CD4-positive, alpha-beta T cell treated with Interleukin-17A for 1 hour (primary cell): ENCODE data around the gene TRIO.

ENCODE experiments used
- DNase-seq: peaks from one replicate; pipeline ENCODE4 v3.0.0-alpha.2; 2020

Gene TRIO

GRCh38 chr5:14405267-14405666 is 262.1 kb downstream of the TRIO start:
- no peak for DNase-seq

GRCh38 chr5:14405706-14406553 is 262.8 kb downstream of the TRIO start:
- DNase-seq = no peak

GRCh38 chr5:14406554-14406849 is 263.4 kb downstream of the TRIO start:
- no peak for DNase-seq

DNA sequence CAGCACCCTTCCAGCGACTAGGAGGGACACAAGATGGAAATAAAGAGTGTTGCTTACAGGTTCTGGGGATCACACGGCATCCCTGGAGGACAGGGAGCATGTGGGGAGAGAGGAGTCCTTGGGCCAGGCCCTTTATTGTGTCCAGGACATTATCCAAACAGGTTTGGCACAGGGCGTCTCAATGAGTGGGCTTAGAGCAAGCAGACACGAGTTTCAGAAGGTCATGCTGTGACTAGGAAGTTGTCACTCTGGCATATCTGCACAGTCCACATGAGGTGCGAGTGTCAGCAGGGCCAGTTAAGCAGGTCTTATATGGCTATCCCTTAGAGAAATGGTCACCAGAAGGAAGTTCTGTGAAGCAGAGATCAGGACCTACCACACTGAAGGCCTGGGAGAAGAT is 263.9 kb downstream of the TRIO start:
- DNase-seq = no peak

GRCh38 chr5:14407746-14408175 is 264.6 kb downstream of the TRIO start:
- no peak for DNase-seq

DNA sequence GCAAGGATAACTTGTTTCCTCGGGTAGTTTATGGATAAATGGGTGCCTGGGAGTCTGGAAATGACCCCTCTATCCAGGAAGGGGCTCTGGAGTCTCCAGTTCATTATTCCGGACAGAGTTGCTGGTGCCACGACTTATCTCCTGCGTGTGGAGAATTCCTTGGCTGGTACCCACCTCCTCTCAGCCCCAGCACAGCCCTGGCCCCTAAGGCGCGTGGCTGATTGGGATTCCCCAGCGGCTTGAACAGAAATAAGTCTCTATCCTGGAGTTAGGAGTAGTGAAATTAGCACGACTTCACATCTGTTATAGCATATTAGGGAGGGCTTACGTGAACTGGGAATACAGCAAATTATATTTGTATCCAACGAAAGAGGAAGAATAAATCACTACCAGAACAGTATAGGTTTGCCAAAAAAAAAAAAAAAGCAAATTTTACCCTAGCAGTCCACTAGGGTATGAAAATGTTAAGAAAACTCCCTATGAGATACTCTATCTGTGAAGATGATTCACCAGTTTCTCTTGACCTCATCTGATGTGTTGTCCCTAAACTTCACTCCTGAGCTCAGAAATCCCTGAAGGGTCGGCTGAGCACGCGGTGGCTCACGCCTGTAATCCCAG is 265.9 kb downstream of the TRIO start:
- DNase-seq = no peak

DNA sequence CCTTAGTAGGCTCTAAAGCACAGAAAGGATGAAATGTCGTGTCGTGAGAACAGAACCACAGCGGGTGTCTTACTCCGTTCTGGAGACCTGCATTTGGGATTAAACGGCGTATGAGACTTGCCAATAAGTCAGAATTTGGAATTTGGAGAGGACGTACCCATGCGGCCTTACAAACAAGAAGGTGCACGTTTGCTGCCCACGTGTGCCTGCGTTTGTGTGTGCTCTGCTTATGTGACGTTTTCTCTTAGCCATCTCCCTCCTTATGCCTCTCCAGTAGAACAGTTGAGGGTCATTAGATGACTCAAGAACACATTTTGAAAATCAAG is 266.9 kb downstream of the TRIO start:
- DNase-seq = no peak

DNA sequence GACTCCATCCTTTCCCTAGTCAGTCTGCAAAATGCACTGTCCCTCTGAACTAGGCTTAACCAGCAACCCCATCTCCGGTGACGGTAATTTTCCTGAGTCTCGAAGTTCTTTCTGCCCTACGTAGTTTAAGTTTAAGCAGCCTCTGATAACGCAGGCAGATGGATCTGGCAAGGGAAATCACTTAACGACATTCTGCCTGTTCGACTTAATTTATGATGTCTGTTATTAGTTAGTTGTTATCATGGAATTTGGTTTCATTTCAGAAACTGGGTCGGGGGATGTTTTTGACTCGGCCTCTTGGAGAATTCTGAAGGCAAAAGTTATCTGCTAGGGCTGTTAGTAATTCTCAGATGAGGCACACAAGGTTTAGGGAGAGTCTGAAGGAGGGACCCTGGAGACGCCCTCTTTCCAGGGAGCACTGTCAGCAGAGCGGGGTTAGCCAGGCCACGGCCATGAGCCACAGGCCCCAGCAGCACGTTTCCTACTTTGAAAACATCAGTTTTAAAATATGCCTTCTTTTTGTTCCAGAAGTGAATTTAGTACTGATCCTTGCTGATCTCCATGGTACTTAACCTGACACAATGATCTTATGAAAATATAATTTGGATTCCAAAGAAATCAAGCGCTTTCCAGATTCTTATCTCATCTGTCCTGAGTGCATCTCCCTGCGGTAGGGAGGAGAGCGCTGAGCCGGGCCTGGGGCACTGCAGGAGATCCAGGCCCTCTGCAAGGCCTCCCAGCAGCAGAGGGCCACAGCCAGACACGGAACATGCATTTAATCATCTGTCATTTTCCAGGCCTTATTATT is 267.5 kb downstream of the TRIO start:
- no peak for DNase-seq

- DNase-seq = no peak
Measured at GRCh38 chr5:14411216-14411615, 268.1 kb downstream of the TRIO start.

GRCh38 chr5:14413331-14413750 is 270.2 kb downstream of the TRIO start:
- peak; percentile 61 for DNase-seq

DNA sequence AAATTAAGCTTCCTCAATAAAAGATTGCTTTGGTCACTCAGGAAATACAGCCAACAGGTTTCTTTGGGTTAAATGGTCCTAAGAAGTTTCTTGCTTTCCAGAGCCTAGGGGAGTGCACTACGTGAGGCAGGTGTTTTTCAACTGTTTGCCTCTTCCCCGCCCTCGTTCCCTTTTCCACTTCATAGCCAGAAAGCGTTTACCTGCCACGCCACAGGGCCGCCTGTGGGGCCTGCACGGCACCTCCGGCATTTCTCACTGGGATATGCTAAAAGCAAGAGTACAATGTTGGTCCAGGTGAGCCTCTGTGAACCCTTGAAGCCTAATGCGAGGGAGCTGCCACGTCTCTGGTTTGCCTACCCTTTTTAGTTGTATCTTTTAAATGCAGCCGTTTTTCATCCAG is 270.9 kb downstream of the TRIO start:
- peak; percentile 13 for DNase-seq

DNA sequence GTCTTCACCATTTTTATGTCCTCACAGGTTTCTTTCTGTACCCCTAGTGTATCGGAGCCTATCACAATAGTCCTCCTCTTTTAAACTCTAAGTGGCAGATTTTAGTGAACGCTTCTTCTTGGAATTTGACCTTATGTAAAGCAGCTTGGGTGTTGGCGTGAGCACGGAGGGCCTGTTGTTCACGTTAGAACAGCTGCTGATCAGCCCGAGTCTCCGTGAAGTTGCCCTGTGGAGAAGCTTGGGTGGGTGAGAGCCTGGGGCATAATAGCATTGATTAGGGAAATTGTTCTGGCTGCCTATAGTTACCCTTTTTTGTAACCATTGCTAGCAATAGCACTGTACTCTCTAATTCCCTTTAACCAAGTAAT is 271.5 kb downstream of the TRIO start:
- peak; percentile 9 for DNase-seq

DNA sequence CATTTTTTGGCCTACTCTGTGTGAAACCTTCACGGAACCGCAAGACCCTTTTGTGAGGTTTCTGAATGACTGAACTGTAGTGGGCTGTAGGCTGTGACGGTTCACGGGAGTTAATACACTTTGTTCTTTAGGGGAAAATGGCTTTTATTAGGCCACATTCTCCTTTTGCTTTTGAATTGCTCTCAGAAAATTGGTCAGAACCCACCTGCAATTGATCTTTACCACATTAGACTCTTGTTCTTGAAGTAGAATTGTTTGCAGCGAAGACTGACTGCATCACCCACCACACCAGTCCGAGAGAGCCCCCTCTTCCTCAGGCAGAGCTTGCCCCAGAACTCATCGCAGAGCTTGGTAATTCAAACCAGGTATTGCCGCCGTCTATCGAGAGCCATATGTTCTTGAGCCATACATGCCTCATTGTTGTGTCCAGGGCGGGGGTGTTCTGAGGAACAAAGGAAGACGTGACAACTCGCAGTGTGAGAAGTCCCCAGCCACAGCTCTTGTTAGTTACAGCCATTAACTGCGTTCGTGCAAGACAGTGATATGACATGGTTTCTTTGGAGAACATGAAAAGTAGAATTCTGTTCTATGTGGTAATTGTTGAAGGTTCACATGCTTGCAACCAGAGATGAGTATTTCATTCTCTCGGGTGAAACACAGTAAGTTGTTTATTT is 272.0 kb downstream of the TRIO start:
- DNase-seq = peak; percentile 25

DNA sequence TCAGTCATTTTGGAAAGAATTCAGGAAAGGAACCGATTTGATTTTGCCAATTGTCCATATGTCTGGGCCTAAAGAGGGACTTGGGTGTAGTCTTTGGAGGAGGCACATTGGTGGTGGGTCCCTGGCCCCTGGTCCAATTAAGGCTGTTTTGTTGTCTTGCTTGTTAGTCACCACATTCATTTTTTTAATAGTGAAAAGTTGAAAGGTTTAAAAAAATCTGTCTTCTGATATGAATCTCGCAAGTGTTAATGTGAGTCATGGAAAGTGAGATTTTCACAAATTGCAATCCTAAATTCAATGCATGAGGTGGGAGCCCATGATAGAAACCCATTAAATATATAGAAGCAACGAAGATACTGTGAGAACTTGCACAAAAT is 272.5 kb downstream of the TRIO start:
- DNase-seq = peak; percentile 5

- no peak for DNase-seq
Measured at GRCh38 chr5:14416621-14417275, 273.6 kb downstream of the TRIO start.

GRCh38 chr5:14417276-14417730 is 274.2 kb downstream of the TRIO start:
- DNase-seq = no peak

GRCh38 chr5:14417792-14418765 is 274.9 kb downstream of the TRIO start:
- no peak for DNase-seq

DNA sequence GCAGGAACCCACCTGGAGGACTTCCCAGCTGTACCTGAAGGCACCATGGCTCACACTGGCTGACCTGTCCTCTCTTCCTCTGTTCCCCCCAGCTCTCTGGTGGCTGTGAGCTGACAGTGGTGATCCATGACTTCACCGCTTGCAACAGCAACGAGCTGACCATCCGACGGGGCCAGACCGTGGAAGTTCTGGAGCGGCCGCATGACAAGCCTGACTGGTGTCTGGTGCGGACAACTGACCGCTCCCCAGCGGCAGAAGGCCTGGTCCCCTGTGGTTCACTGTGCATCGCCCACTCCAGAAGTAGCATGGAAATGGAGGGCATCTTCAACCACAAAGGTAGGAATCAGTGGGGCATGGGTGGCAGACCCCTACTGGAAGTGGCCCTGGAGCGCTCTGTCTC is 276.5 kb downstream of the TRIO start:
- DNase-seq = no peak

DNA sequence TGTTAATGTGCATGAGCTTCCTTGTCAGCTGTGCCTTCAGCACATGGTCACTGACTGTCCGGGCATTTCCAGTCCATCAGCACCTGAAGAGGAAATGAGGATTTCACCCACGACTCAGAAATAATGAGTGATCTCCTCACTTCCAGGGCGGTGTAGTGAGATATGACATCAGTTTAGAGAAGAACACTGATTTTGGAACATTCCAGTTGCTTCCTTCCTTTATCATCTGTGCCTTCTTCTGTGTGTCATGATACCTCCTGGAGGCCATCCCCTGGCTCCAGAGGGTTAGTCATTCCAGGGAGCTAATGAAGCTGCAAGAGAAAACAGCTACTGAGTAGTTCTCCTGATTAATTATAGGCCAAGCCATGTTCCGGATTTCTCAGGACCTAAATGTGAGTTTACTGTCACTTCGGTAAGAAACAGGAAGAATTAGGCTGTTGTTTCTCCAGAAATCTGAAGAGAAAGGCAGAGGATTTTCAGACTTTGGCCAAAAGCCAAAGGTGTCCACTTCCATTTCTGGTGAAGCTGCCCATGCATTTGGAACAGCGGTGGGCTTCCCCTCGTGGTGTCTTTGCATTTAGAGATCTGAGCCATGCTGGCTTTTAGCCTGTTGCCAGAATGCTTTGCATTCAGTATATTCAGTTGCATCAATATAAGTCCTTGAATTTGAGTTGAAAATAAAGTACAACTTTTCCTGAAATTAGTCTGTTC is 277.1 kb downstream of the TRIO start:
- DNase-seq = no peak

DNA sequence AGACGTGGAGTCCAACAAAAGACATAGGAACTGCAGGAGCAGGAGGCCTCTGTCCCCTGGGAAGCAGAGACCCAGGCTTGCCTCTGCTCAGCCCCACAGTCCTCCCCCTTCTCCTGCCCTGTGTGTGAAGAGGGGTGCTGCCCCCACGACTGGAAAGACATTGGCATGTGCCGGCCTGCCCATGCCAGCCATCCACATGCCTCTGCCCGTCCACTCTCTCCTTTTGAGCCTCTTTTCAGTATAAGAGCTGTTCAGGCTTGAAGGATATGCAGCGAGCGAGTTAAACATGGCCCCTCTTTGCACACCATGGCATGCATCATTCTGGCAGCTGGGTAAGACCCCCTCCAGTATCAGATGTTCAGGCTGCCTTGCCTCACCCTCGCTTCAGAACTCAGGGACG is 278.7 kb downstream of the TRIO start:
- DNase-seq = no peak
